OCI-LY7 (cell line): ENCODE measurements around the gene SLC43A1. TPM values are rescaled to one million over a fixed set of nuclear protein-coding genes. Genes with fewer than 3 reads are reported as not detected.

Experiments used
- BruUV-seq: library from RNA; stranded (reverse); fragments of 400-500 nt; replicated peaks from 2 replicates; lab custom pipeline; 2021; lab: Mats Ljungman, UMichigan
- CTCF ChIA-PET: fragments of 300-600 bp; sonication (Branson Sonifier 250); formaldehyde crosslinking; loops from one replicate; lab custom pipeline; 2022; ENCODE audit warnings: antibody characterized with exemption; ENCODE audit not compliant: unreplicated experiment; lab: Charles Lee
- POLR2A ChIA-PET: fragments of 300-600 bp; sonication (Branson Sonifier 250); formaldehyde crosslinking; loops from one replicate; lab custom pipeline; 2022; ENCODE audit warnings: antibody characterized with exemption; lab: Charles Lee
- DNase-seq: peaks from one replicate; pipeline ENCODE4 v3.0.0-alpha.2; 2015; ENCODE audit warnings: low spot score
- H2AFZ ChIP-seq: fragments of 200-600 bp; sonication (generic), shearing (Covaris generic); 2 replicates; pipeline ENCODE4 v1.6.1; 2014; ENCODE audit warnings: mild to moderate bottlenecking, antibody characterized with exemption, low read length, moderate library complexity
- H3K27ac ChIP-seq: fragments of 200-600 bp; sonication (generic); 2 replicates; pipeline ENCODE4 v1.5.1; 2014; ENCODE audit warnings: mixed run types, low read depth, mild to moderate bottlenecking, moderate library complexity, low read length, inconsistent platforms; ENCODE audit not compliant: poor library complexity, severe bottlenecking
- H3K36me3 ChIP-seq: fragments of 200-600 bp; sonication (generic); 2 replicates; pipeline ENCODE4 v1.6.1; 2014; ENCODE audit warnings: mild to moderate bottlenecking, antibody characterized with exemption, low read length, moderate library complexity, mixed read lengths; ENCODE audit not compliant: insufficient read depth
- H3K4me1 ChIP-seq: fragments of 200-600 bp; sonication (generic); 2 replicates; pipeline ENCODE4 v1.5.1; 2014; ENCODE audit warnings: mild to moderate bottlenecking, low read length; ENCODE audit not compliant: insufficient read depth, poor library complexity, severe bottlenecking
- H3K4me2 ChIP-seq: fragments of 200-600 bp; sonication (generic); 2 replicates; pipeline ENCODE4 v1.6.1; 2014; ENCODE audit warnings: mild to moderate bottlenecking, low read length
- H3K4me3 ChIP-seq: fragments of 200-600 bp; sonication (generic); 2 replicates; pipeline ENCODE4 v1.5.1; 2014; ENCODE audit warnings: mild to moderate bottlenecking, low read depth, low read length; ENCODE audit not compliant: poor library complexity, severe bottlenecking
- H3K79me2 ChIP-seq: fragments of 200-600 bp; sonication (generic); 2 replicates; pipeline ENCODE4 v1.6.1; 2016; ENCODE audit warnings: low read depth, mild to moderate bottlenecking, low read length, moderate library complexity, mixed read lengths; ENCODE audit not compliant: insufficient read depth
- H3K9me2 ChIP-seq: fragments of 200-600 bp; sonication (generic); 2 replicates; pipeline ENCODE4 v1.6.1; 2016; ENCODE audit warnings: mild to moderate bottlenecking, low read length, mixed read lengths; ENCODE audit not compliant: insufficient read depth
- H3K9me3 ChIP-seq: fragments of 200-600 bp; sonication (generic); 2 replicates; pipeline ENCODE4 v1.6.1; 2014; ENCODE audit warnings: mild to moderate bottlenecking, mixed run types, low read length, mixed read lengths
- H4K20me1 ChIP-seq: fragments of 200-600 bp; sonication (generic); 2 replicates; pipeline ENCODE4 v1.6.1; 2014; ENCODE audit warnings: mild to moderate bottlenecking, antibody characterized with exemption, low read length, moderate library complexity, mixed read lengths; ENCODE audit not compliant: insufficient read depth
- EZH2phosphoT487 ChIP-seq: fragments of 200-600 bp; sonication (generic); IDR thresholded peaks from 2 replicates; pipeline ENCODE4 v1.6.1; 2018; ENCODE audit warnings: low read depth, borderline replicate concordance, mild to moderate bottlenecking, mixed run types, antibody characterized with exemption, low read length, moderate library complexity, mixed read lengths
- intact Hi-C: fragments of 100-400 bp; cut with micrococcal nuclease; formaldehyde crosslinking; loops from one replicate; pipeline ENCODE4 v1.10.0; 2022; ENCODE audit not compliant: unreplicated experiment
- total RNA-seq, 2 experiments: library from RNA; depleted of rRNA in 1 of 2; stranded (reverse); fragments of >200 nt in 1 of 2; shearing (Covaris generic) in 1 of 2; gene quantifications; 2 replicates each; pipeline ENCODE4 v1.2.3, GENCODE V29; 2014 to 2022
- TF ChIP-seq, protein P1 (sequence below): fragments of 200-600 bp; sonication (generic); conservative IDR thresholded peaks from 2 replicates; pipeline ENCODE4 v1.5.1; 2014; ENCODE audit warnings: mild to moderate bottlenecking, antibody characterized with exemption, low read length, moderate library complexity, mixed read lengths

Gene SLC43A1
- total RNA-seq, 2 experiments from 2014 or later = 61.1 to 78.6 TPM

DNA sequence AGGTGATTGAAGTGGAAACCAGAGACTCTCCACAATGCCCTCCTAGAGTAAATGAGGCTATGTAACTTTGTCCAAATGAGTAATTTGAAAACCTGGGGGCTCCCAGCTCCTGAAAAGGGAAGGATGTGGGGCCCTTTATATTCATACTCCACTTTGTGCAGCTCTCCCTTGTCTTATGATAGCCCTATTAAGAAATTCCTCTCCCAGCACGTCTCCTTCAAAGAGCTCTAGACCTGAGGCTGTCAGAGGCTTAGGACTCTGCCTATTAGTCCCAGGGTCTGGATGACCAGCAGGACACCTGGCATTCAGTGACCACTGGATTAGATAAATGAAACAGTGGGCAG lies 2.1 kb downstream of the SLC43A1 start:
- no peaks in the 10 kb centered on the region for H3K9me3 ChIP-seq
- no peaks in the 10 kb centered on the region for H4K20me1 ChIP-seq
- H3K79me2 ChIP-seq = peaks cover 40% of the 10 kb centered on the region; the same call in 1 of the 2 replicates
- TF ChIP-seq, protein P1, sequence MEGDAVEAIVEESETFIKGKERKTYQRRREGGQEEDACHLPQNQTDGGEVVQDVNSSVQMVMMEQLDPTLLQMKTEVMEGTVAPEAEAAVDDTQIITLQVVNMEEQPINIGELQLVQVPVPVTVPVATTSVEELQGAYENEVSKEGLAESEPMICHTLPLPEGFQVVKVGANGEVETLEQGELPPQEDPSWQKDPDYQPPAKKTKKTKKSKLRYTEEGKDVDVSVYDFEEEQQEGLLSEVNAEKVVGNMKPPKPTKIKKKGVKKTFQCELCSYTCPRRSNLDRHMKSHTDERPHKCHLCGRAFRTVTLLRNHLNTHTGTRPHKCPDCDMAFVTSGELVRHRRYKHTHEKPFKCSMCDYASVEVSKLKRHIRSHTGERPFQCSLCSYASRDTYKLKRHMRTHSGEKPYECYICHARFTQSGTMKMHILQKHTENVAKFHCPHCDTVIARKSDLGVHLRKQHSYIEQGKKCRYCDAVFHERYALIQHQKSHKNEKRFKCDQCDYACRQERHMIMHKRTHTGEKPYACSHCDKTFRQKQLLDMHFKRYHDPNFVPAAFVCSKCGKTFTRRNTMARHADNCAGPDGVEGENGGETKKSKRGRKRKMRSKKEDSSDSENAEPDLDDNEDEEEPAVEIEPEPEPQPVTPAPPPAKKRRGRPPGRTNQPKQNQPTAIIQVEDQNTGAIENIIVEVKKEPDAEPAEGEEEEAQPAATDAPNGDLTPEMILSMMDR = no peak
- no peak for TF ChIP-seq EZH2phosphoT487
- ChIA-PET CTCF (interaction anchor here (1.1 to 5.2 kb wide), 3 partner anchors 14 to 20 kb away, joined by 8 to 21 read pairs (median 10); no protein-coding TSS in a partner anchor), POLR2A (interaction anchor here (0.9 to 5.9 kb wide), 7 partner anchors 9 to 87 kb away, joined by 3 to 64 read pairs (median 5); partner anchors contain the start of genes SLC43A3 and TIMM10)
- H3K4me3 ChIP-seq = peak overlapping the region; percentile 91
- H2AFZ ChIP-seq = no peak overlapping the region
- H3K9me2 ChIP-seq = no peaks in the 10 kb centered on the region
- no peak for DNase-seq
- peaks cover 43% of the 10 kb centered on the region for H3K4me1 ChIP-seq
- BruUV-seq = TSS peak; percentile 54
- peaks cover 22% of the 10 kb centered on the region for H3K36me3 ChIP-seq
- H3K27ac ChIP-seq = peak overlapping the region; percentile 65
- intact Hi-C loops = loop anchor here (5.0 to 10.0 kb wide), 2 partner anchors 154 to 1581 kb away; partner anchors contain the start of gene ZDHHC5
- H3K4me2 ChIP-seq = peak overlapping the region; percentile 87

DNA sequence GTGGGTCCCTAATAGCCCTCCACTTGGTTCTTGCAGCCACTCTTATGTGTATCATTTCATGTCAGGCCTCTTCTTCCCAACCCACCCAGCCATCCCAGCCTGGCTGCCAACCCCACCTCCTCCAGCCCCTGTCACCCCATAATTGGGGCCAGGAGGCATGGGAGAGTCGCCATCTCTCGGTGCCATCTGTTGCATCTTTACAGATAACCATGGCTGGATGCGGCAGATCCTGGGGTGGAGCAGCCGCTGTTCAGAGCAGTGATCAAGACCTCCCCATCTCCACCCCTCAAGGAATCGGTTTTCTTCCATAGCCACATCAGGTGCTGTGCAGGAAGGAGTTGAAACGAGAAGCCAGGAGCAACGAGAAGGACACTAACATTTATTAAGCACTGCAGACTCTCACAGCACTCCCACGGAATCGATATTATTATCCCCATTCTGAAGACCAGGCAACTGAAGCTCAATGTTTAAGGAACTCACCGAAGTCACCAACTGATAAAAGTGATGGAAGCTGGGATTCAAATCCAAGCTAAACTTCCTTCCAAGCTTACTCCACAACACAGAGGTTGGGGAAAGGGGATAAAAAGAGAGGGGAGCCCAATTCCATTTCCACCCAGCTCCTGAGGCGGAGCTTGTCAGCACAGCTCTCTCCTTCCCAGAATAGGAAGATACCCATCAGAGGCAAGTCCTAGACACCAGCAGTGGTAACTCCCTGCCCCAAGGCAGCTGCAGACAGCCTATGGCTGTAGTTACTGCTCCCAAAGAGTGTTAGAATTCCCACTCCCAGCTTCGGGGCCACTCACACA lies 2.7 kb downstream of the SLC43A1 start:
- Histone ChIP-seq H3K36me3 (peaks cover 28% of the 10 kb centered on the region), H3K79me2 (peaks cover 40% of the 10 kb centered on the region; the same call in 1 of the 2 replicates), H3K4me2 (peak overlapping the region; percentile 87), H3K9me3 (no peaks in the 10 kb centered on the region), H2AFZ (no peak overlapping the region), H3K9me2 (no peaks in the 10 kb centered on the region), H3K27ac (peak overlapping the region; percentile 65), H3K4me1 (peaks cover 43% of the 10 kb centered on the region), H4K20me1 (no peaks in the 10 kb centered on the region), H3K4me3 (peak overlapping the region; percentile 91)
- no peak for TF ChIP-seq EZH2phosphoT487
- intact Hi-C loops = loop anchor here (1.0 to 10.0 kb wide), 3 partner anchors 20 to 1582 kb away; partner anchors contain the start of gene ZDHHC5
- DNase-seq = no peak
- BruUV-seq = no TSS peak
- CTCF ChIA-PET = interaction anchor here (1.1 to 5.2 kb wide), 2 partner anchors 15 to 20 kb away, joined by 10 to 21 read pairs; no protein-coding TSS in a partner anchor
- POLR2A ChIA-PET = interaction anchor here (0.7 to 5.9 kb wide), 8 partner anchors 9 to 86 kb away, joined by 3 to 64 read pairs (median 4); partner anchors contain the start of genes SLC43A3, TIMM10 and UBE2L6

DNA sequence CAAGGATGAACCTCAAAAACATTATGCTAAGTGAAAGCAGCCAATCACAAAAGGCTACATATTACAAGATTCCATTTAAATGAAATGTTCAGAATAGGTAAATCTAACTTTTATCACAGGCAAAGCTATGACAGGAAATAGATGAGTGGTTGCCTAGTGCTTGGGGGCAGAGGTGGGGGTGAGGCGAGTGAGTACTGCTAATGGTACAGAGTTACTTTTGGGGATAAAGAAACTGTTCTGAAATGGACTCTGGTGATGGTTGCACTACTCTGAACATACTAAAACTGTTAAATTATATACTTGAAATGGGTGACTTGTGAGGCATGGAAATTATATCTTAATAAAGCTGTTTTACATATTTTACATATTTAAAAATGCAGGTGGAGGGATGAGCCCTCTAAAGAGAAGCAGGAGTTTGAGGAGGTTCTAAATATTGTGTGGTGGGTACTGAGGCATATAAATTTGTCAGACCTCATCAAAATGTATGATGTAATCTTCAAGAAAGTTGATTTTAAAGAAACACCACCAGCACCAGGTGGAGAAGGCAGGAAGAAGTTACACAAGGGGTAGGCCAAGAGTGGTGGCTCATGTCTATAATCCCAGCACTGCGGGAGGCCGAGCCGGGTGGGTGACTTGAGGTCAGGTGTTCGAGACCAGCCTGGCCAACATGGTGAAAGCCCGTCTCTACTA lies 3.6 kb downstream of the SLC43A1 start:
- Histone ChIP-seq H3K4me2 (peak overlapping the region; percentile 87), H3K9me2 (no peaks in the 10 kb centered on the region), H3K79me2 (peaks cover 42% of the 10 kb centered on the region; the same call in 1 of the 2 replicates), H3K9me3 (no peaks in the 10 kb centered on the region), H3K4me3 (peak overlapping the region; percentile 91), H4K20me1 (no peaks in the 10 kb centered on the region), H3K36me3 (peaks cover 36% of the 10 kb centered on the region), H3K4me1 (peaks cover 39% of the 10 kb centered on the region), H2AFZ (no peak overlapping the region), H3K27ac (peak overlapping the region; percentile 65)
- intact Hi-C loops = loop anchor here (1.0 to 10.0 kb wide), 3 partner anchors 19 to 1583 kb away; partner anchors contain the start of gene ZDHHC5
- CTCF ChIA-PET = interaction anchor here (1.6 kb wide), 1 partner anchor 18 kb away, joined by 14 read pairs; no protein-coding TSS in a partner anchor
- POLR2A ChIA-PET = interaction anchor here (0.6 to 2.3 kb wide), 6 partner anchors 9 to 52 kb away, joined by 3 to 22 read pairs (median 5); no protein-coding TSS in a partner anchor
- TF ChIP-seq, protein P1 = no peak
- TF ChIP-seq EZH2phosphoT487 = no peak
- DNase-seq = peak; percentile 64
- no TSS peak for BruUV-seq
